Measurements from ENCODE around the gene PPFIA1. TPM values are rescaled to one million over a fixed set of nuclear protein-coding genes. Genes with fewer than 3 reads are reported as not detected.

The PPFIA1 gene
- total RNA-seq, 2 experiments from 2014 or later: 40.1 to 40.3 TPM

GRCh38 chr11:70420008-70420464 is 149.5 kb downstream of the PPFIA1 start:
- no peaks in the 10 kb centered on the region for H3K9me3 Mint-ChIP-seq
- ATAC-seq (ENCODE audit: low read depth) (no peak), DNase-seq (no peak)
- no peak overlapping the region for H3K27ac Mint-ChIP-seq
- H3K4me3 Mint-ChIP-seq: no peak overlapping the region
- H3K27me3 Mint-ChIP-seq: peaks cover 15% of the 10 kb centered on the region
- POLR2A ChIA-PET: no interaction called here
- H3K36me3 Mint-ChIP-seq: no peaks in the 10 kb centered on the region
- peaks cover 7% of the 10 kb centered on the region for H3K4me1 Mint-ChIP-seq

GRCh38 chr11:70420496-70420895 is 150.0 kb downstream of the PPFIA1 start:
- no peak for DNase-seq
- no peak for ATAC-seq (ENCODE audit: low read depth)
- H3K4me1 Mint-ChIP-seq: peaks cover 7% of the 10 kb centered on the region
- POLR2A ChIA-PET: no interaction called here
- no peak overlapping the region for H3K27ac Mint-ChIP-seq
- peaks cover 11% of the 10 kb centered on the region for H3K27me3 Mint-ChIP-seq
- H3K36me3 Mint-ChIP-seq: no peaks in the 10 kb centered on the region
- no peak overlapping the region for H3K4me3 Mint-ChIP-seq
- H3K9me3 Mint-ChIP-seq: no peaks in the 10 kb centered on the region

DNA sequence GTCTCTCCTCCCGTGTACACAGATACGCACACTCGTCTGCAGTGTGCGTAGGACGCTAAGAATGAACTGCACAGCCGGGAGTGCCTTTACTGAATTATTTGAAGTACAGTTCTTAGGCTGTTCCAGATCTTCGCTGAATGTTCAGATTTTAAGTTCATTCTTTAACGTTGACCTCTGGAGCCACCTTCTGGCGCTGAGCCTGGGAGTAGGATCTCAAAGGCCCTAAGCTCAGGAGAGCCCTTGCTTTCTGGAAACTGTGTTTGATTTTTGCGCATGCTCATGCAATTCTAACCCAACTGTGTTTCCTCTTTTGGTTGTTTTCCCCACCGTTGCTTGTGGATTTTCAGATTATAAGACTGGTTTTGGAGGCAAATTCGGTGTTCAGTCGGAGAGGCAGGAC is 150.6 kb downstream of the PPFIA1 start:
- DNase-seq (no peak), ATAC-seq (ENCODE audit: low read depth) (peak; percentile 50)
- H3K36me3 Mint-ChIP-seq: no peaks in the 10 kb centered on the region
- no peak overlapping the region for H3K27ac Mint-ChIP-seq
- no peaks in the 10 kb centered on the region for H3K9me3 Mint-ChIP-seq
- H3K4me1 Mint-ChIP-seq: peaks cover 4% of the 10 kb centered on the region
- H3K27me3 Mint-ChIP-seq: peaks cover 10% of the 10 kb centered on the region
- POLR2A ChIA-PET: no interaction called here
- no peak overlapping the region for H3K4me3 Mint-ChIP-seq

- Mint-ChIP-seq H3K27ac (no peak overlapping the region), H3K4me3 (no peak overlapping the region), H3K27me3 (peaks cover 10% of the 10 kb centered on the region), H3K4me1 (peaks cover 4% of the 10 kb centered on the region), H3K36me3 (no peaks in the 10 kb centered on the region), H3K9me3 (no peaks in the 10 kb centered on the region)
- DNase-seq (no peak), ATAC-seq (ENCODE audit: low read depth) (no peak)
- POLR2A ChIA-PET: no interaction called here
These were observed 152.4 kb downstream of the PPFIA1 start for GRCh38 chr11:70422692-70423522.

- POLR2A ChIA-PET: no interaction called here
- ATAC-seq (ENCODE audit: low read depth) (no peak), DNase-seq (no peak)
- Mint-ChIP-seq H3K9me3 (no peaks in the 10 kb centered on the region), H3K4me1 (peaks cover 4% of the 10 kb centered on the region), H3K4me3 (no peak overlapping the region), H3K27ac (no peak overlapping the region), H3K36me3 (no peaks in the 10 kb centered on the region), H3K27me3 (peaks cover 10% of the 10 kb centered on the region)
These were observed 153.3 kb downstream of the PPFIA1 start for GRCh38 chr11:70423523-70424505.

- ATAC-seq (ENCODE audit: low read depth) (no peak), DNase-seq (no peak)
- H3K27me3 Mint-ChIP-seq: peaks cover 10% of the 10 kb centered on the region
- H3K36me3 Mint-ChIP-seq: no peaks in the 10 kb centered on the region
- no peaks in the 10 kb centered on the region for H3K9me3 Mint-ChIP-seq
- POLR2A ChIA-PET: no interaction called here
- H3K4me3 Mint-ChIP-seq: no peak overlapping the region
- H3K4me1 Mint-ChIP-seq: peaks cover 4% of the 10 kb centered on the region
- H3K27ac Mint-ChIP-seq: no peak overlapping the region
These were observed 154.4 kb downstream of the PPFIA1 start for GRCh38 chr11:70424765-70425344.

DNA sequence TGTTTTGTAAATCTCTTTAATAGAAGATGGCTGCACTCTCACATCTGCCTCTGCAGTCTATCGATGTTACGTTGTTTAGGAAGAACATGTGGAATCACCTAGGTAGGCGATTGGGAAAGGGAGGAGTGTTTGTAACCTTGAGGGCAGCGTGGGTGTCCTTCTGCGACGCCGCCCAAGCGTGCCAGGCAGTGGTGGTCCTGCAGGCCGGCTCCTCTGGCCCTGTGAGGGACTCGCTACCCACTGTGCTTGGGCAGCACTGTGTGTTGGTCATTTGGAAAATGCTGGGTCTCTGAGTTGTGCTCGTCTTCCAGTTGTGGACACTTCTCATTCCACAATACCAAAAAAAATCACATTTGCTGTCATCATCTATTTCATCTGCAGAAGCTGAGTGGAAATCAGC is 156.9 kb downstream of the PPFIA1 start:
- POLR2A ChIA-PET: no interaction called here
- Mint-ChIP-seq H3K27me3 (peaks cover 3% of the 10 kb centered on the region), H3K4me3 (no peak overlapping the region), H3K9me3 (no peaks in the 10 kb centered on the region), H3K27ac (no peak overlapping the region), H3K4me1 (peaks cover 4% of the 10 kb centered on the region), H3K36me3 (no peaks in the 10 kb centered on the region)
- ATAC-seq (ENCODE audit: low read depth): no peak
- no peak for DNase-seq

- no peak for DNase-seq
These were observed 158.4 kb downstream of the PPFIA1 start for GRCh38 chr11:70428701-70429427.

GRCh38 chr11:70429428-70429705 is 158.9 kb downstream of the PPFIA1 start:
- ATAC-seq (ENCODE audit: low read depth) (no peak), DNase-seq (no peak)
- Mint-ChIP-seq H3K27ac (no peak overlapping the region), H3K9me3 (no peaks in the 10 kb centered on the region), H3K4me3 (no peak overlapping the region), H3K36me3 (no peaks in the 10 kb centered on the region), H3K4me1 (peaks cover 1% of the 10 kb centered on the region), H3K27me3 (peaks cover 2% of the 10 kb centered on the region)
- POLR2A ChIA-PET: no interaction called here

More at GRCh38 chr11:70428701-70429427, 158.4 kb downstream of the PPFIA1 start:
- ATAC-seq (ENCODE audit: low read depth): no peak
- H3K4me1 Mint-ChIP-seq: peaks cover 4% of the 10 kb centered on the region
- no peaks in the 10 kb centered on the region for H3K9me3 Mint-ChIP-seq
- H3K4me3 Mint-ChIP-seq: no peak overlapping the region
- no peak overlapping the region for H3K27ac Mint-ChIP-seq
- POLR2A ChIA-PET: no interaction called here
- no peaks in the 10 kb centered on the region for H3K36me3 Mint-ChIP-seq
- H3K27me3 Mint-ChIP-seq: peaks cover 3% of the 10 kb centered on the region

DNA sequence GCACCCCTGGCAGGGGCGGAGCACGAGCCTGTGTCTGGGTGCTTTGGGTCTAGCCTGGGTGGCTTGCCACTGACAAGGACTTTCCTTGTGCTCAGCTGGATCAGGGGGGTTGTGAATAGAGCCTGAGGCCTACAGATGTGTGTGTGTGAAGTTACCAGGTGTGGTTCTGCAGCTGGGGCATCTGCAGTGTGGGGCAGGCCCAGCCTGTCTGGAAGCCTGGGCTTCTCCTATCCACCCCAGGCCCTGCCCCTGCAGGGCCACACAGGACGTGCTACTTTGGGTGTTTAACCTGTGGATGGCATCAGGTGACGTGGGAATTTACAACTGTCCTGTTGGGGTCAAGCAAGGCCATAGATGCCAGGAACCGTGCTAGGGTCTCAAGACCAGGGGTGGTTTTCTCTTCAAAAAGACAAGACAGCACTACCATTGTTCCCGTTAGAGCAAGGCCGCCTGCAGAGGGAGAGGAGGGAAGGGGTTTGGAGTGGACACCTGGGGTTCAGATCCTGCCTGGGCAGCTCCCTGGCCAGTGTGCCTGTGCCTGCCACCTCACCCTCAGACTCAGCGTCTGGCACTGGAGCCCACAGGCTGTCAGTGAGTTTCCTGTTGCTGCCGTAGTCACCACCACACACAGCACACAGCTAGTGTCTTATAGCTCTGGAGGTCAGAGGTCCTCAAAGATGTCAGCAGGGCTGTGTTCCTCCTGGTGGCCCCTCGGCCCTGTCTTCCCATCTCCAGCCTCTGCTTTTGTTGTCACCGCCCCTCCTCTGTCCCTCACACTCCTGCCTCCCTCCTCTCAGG is 159.4 kb downstream of the PPFIA1 start:
- Mint-ChIP-seq H3K27me3 (peaks cover under 1% of the 10 kb centered on the region), H3K27ac (no peak overlapping the region), H3K4me1 (no peaks in the 10 kb centered on the region), H3K36me3 (no peaks in the 10 kb centered on the region), H3K9me3 (no peaks in the 10 kb centered on the region), H3K4me3 (no peak overlapping the region)
- ATAC-seq (ENCODE audit: low read depth) (no peak), DNase-seq (no peak)
- POLR2A ChIA-PET: no interaction called here

DNA sequence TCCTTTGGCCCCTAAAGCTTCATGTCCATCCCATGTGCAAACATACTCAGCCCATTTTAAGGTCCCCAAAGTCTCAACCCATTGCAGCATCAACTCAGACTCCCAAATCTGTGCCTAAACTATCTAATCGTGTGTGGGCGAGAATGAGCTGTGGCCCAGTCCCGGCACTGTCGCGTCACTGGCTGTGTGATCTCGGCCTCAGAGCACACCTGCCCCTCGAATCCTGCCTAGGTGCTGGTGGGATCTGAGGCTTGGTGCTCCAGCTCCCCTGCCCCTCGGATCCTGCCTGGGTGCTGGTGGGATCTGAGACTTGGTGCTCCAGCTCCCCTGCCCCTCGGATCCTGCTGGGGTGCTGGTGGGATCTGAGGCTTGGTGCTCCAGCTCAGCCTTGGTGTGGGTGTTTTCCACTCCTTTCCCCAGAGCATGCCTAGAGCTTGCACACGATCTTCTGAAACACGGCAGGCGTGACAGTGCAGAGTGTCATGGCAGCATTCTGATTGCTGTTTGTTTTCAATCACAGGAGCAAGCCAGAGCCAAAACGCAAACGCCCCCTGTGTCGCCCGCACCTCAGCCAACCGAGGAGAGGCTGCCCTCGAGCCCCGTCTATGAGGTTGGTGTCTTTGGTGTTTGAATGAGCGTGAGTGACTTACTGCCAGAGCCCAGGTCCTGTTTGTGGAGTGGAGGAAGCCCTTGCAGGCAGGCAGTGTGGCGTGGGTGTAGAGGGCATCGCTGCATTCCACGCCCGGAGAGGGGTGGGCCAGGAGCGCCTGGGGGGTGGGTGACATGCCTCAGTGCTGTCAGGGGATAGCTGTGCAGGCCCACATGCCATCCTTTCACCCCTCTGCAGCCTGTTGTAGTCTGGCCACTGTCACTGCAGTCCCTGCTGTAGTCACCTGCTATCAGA is 160.4 kb downstream of the PPFIA1 start:
- no peak for DNase-seq
- no peaks in the 10 kb centered on the region for H3K36me3 Mint-ChIP-seq

GRCh38 chr11:70431611-70432010 is 161.1 kb downstream of the PPFIA1 start:
- H3K4me1 Mint-ChIP-seq: no peaks in the 10 kb centered on the region

More for the DNA sequence above, 160.4 kb downstream of the PPFIA1 start:
- POLR2A ChIA-PET: no interaction called here
- no peak overlapping the region for H3K27ac Mint-ChIP-seq
- no peak for ATAC-seq (ENCODE audit: low read depth)
- no peaks in the 10 kb centered on the region for H3K4me1 Mint-ChIP-seq
- peaks cover 2% of the 10 kb centered on the region for H3K27me3 Mint-ChIP-seq
- no peaks in the 10 kb centered on the region for H3K9me3 Mint-ChIP-seq
- no peak overlapping the region for H3K4me3 Mint-ChIP-seq

More at GRCh38 chr11:70431611-70432010, 161.1 kb downstream of the PPFIA1 start:
- ATAC-seq (ENCODE audit: low read depth) (no peak), DNase-seq (no peak)
- no peak overlapping the region for H3K4me3 Mint-ChIP-seq
- H3K9me3 Mint-ChIP-seq: no peaks in the 10 kb centered on the region
- H3K27ac Mint-ChIP-seq: no peak overlapping the region
- peaks cover 2% of the 10 kb centered on the region for H3K27me3 Mint-ChIP-seq
- POLR2A ChIA-PET: no interaction called here
- no peaks in the 10 kb centered on the region for H3K36me3 Mint-ChIP-seq
